Activated CD8-positive, alpha-beta memory T cell treated with anti-CD3 and anti-CD28 coated beads, Interleukin-2, amount 50 U/mL, for 24 hours (primary cell): Measurements from ENCODE around the gene VIPR2.

Source experiments
- DNase-seq: peaks from one replicate; pipeline ENCODE4 v3.0.0-alpha.2; 2020; ENCODE audit errors: extremely low read depth

Gene VIPR2

DNA sequence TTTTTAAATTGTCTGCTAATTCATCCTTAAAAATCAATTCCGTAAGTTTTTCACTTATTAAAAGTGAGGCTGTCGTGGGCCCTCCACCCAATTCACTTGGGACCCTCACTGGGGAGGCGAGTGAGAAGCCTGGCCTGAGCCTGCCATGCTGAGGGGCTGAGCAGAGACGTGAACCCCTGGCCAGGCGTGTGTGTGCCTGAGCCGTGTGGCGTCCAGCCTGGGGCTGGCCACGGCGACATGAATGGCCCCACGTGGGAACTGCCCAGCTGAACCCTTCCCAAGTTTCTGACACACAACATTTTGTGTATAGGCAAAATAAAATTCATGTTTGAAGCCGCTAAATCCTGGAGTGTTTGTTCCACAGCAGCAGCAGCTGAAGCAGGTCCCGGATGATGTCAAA, 13.0 kb upstream of the VIPR2 start:
- no peak for DNase-seq

DNA sequence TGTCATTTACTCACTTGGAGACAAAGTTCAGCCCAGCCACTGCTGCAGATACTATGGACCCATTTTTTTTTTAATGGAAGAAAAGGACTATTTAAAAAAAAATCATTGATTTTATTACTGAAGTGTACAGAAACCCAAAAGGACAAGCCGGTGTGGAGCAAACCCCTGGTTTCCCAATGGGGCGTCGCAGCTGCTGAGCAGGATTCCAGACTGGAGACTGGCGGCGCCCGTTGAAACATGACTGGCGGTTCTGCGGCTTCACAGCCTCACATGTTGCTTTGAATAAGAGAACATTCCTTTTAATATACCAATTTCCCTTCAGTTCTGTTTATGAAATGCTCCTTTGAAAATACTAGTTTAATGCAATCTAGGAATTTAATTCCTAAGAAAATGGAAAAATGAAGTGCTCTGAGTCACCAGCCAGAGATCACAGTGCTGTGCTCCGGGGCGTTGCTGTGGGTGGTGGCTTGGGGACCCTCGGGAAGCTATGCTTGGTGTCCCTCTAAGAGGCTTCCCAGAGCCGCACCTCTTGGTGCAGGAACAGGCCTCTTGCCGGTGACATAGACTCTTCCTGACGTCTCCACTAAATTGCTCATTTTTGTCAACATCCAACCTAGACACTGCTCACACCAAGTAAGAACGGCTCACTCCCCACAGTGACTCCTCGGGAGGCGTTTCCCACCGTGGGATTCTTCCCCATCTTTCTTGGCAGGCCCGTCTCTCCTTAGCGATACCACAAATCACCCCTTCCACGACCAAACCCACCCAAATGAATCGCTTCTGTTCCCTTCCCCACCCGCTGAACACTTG, 12.0 kb upstream of the VIPR2 start:
- no peak for DNase-seq

DNA sequence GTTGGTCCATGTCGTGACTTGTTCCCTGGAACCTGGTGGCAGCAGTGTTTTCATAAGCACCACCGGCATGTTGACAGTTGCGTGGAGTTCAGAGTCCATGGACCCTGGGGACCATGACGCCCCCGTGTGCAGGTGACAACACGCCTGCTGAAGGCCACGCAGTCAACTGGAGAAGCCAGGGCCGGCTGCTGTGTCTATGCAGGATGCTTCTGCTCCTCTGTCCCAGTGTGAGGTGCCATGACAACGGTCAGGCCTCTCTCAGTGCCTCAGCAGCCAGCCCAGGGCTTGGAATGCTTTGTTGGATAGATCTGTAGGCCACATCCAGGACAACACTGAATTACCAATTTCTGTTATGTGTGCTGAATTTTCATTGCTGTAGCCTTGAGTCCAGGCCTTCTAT, 10.7 kb upstream of the VIPR2 start:
- no peak for DNase-seq

DNA sequence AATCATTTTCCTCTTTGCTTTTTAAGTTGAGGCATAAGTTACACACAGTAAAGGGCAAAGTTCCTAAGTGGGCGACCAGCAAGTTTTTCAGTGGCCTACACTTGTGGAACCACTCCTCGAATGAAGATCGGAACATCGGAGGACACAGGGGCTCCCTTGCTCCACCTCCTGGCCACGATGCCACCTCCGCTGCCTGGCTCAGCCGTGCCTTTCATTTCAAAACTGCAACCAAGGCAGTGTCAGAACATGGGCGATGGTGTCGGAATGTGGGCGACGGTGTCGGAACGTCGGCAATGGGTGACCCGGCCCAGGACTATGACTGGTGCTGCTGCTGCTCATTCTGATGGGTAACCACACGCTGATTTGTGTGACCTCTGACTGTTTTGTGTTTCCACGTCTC, 9.6 kb upstream of the VIPR2 start:
- DNase-seq: no peak

DNA sequence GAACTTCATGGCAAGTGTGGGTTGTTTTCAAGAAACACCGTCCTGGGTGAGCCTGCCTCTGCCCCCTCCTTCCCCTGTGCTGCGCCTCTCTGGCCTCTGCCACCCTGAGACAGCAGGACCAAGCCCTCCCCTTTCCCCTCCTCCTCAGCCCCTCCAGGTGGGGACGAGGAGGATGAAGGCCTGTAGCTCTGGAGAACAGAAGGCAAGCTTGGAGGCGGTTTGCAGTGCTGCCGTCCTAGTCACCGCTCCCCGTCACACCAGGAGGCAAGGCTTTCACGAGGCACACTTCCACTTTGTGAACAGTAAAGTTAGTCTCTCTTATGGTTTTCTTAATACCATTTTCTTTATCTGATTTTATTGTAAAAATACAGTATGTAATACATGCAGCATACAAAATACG, 8.8 kb upstream of the VIPR2 start:
- DNase-seq: no peak

DNA sequence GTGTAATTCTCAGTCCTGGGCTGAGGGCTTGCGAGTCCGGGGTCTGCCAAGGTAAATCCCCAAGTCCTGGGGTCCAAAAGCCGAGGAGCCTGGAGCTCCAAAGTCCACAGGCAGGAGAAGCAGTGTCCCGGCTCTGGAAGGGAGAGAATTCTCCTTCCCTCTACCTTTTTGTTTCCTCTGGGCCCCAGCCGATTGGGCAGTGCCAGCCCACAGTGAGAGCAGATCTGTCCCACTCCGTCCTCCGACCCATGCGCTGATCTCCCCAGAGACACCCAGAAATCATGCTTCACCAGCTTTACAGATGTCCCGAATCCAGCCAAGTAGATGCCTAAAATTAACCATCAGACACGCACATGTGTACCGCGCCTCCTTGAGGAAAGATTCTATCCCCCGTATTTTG, 8.1 kb upstream of the VIPR2 start:
- DNase-seq: no peak

DNA sequence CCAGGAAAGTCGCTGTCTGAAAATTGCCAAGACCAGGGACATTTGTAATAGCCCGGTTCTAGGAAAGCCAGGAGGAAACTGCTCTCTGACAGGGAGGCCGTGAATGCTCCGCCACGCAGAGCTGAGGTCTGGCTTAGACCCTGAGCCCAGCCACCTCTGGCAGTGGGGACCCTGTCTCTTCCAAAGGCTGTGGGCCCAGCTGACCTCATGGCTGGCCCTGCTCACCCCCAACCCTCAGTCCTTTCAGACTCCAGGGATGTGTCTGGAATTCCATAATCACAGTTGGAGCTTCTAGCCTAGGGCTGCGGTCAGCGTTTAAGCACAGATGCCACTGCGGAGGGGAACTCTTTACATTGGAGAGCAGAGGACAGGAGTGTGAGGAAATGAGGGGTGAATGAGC, 6.6 kb upstream of the VIPR2 start:
- no peak for DNase-seq

DNA sequence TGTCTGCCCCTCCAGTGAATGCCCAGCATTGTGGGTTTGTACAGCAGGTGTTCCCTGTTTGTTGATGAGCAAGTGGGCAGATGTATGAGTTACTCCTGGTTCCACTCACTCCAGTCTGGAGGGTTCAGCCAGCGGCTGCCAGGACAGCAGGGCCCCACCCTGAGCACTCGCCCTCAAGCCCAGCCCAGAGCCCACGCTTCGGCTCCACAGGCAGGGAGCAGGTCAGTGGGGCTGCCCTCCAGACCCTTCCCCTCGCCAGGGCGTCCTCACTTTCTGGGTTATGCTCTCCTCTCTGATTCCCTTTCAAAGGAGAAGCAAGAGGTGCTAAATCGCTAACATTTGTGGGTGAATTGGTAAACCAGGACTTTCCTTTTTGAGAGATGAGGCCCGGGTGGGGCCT, 4.8 kb upstream of the VIPR2 start:
- DNase-seq: no peak

DNA sequence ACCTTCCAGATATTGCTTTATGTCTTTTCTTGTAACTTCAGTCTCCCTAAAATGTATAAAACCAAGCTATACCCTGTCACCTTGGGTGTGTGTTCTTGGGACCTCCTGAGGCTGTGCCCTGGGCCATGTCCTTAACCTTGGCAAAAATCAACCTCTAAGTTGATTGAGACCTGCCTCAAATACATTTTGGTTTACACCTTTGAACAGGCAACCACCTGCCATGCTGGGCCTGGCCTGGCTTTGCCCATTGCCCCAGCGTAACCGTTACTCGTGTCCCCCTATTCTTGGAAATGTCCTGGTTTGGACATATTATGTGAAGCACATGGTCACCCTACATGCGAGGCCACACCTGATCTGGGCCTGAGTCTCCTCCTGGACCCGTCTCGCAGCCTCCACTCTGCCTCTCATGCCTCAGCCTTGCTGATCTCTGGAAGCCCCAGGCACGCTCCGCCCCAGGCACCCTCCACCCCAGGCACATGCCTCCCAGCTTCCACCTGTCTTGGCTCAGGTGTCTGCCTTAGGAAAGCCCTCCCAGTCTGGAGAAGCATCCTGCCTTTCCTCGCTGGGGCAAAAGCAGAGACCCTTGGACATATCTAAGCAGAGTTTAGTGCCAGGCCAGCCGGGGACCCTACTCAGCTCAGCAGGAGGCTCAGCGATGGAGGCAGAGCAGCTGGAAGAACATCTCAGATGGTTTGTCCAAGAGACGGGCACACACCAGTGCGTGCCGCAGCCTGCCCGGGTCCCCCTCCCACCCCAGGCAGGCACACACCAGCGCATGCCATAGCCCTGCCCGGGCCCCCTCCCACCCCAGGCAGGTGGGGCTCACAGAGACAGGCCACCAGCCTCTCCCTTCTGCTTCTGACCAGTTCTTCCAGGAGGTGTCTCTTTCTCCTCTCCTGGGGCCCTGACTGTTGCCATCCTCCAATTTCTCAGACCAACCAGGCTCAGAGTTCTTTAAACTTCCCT, 4.0 kb upstream of the VIPR2 start:
- no peak for DNase-seq

DNA sequence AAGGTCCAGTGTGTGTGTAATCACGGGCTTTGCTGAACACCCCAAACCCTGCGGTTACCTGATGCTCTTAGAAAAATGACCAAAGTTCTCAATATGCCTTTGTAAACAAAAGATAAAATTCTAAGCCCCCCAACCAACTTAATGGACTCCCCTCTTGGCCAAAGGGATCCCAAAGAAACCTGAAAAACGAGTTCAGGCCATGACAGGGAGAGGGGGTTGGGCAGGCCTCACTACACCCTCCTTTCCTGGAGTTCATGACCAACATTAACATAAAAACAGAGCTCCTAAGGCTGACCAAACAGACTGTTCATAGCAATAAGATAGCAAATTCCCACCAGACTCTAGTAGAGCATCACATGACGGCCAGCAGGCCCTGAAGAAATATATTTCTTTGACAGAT, 3.0 kb upstream of the VIPR2 start:
- DNase-seq: no peak

DNA sequence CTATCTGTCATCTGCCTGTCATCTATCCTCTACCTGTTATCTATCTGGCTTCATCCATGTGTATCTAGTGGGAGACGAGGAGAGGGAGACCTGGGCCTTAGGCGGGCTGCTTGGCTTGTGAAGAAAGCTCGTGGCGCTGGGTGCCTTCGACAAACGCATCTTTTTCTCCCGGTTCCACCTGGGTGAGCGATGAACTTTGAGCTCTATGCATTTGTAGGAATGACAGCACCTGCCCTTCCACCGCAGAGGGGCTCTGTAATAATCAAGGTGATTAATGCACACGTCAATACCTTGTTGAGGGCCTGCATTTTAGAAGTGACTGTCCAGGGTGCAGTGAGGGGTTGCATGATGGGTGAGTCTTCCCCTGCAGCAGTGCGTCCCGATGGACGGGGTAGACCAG, 2.6 kb upstream of the VIPR2 start:
- no peak for DNase-seq

DNA sequence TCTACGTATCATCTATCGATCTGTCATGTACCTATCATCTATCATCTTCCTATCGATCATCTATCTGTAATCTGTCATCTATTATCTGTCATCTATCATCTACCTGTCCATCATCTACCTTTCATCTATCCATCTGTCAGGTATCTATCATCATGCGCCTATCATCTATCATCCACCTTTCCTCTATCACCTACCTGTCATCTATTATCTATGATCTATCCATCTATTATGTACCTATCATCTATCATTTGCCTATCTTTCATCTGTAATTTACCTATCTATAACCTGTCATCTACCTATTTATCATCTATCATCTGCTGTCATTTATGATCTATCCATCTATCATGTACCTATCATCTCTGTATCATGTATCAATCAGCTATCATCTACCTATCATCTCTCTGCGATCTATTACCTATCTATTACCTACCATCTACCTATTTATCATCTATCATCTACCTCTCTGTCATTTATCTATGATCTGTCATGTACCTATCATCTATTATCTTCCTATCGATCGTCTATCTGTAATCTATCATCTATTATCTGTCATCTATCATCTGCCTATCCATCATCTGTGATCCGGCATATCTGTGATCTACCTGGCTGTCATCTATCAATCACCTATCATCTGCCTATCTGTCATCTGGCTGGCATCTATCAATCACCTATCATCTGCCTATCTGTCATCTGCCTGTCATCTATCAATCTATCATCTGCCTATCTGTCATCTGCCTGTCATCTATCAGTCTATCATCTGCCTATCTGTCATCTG, 1.6 kb upstream of the VIPR2 start:
- DNase-seq: no peak

DNA sequence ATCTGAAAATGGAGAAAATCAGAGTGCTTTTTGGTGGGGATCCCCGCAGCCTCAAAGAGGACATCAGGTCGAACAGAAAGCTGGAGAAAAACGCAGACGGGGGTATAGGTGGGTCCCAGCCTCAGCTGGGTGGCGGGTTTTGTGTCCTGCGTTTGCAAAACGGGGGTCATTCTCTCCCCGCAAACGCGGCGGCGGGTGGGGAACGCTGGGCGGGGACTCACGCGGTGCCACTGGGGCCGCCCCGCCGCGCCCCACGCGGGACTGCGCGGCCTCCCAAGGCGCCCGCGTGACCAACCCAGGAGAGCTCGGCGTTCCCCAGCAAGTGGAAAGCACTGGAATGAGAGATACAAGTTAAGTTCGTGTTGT, 806 bp upstream of the VIPR2 start:
- DNase-seq: no peak

DNA sequence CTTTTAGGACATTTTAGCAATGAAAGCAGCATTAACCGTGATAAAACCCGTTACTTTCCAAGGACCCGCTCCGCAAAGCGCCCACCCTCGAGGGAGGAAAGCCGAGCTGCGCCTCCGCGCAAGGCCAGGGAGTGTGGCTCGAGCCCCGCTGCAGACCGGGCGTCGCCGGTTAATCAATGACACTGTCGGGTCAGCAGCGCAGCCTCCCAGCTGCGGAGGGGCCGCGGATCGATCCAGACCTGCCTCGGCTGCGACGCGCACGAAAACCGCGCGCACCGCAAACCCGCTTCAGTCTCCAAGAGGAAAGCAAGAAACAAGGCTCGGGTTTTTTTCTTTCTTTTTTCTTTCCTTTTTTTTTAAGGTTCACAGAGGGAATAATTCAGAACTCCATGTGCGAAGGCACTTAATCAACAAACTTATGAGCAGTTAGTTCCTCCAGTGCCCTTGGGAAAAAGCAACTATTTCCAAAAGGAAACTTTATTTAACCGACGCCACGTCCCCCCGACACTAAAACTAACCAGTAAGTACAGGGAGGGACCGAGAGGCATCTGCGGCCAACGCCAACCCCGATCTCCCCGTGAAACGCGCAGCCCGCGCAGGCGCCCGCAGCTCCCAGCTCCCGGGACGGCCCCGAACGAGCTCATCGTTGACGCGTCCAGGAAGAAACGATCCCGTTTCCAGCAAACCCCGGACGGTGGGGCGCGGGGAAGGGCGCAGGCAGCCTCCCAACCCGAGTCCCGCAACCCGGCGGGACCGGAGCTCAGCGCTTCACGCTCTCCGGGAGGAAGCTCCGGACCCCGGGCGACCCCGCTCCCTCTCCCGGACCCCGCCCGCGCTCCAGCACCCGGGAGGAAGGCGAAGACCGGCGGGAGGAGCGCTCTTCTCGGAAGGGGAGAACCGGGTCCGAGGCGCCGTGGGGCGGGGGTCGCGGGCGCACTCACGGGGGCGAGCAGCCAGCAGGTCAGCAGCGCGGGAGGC, 598 bp downstream of the VIPR2 start:
- no peak for DNase-seq

DNA sequence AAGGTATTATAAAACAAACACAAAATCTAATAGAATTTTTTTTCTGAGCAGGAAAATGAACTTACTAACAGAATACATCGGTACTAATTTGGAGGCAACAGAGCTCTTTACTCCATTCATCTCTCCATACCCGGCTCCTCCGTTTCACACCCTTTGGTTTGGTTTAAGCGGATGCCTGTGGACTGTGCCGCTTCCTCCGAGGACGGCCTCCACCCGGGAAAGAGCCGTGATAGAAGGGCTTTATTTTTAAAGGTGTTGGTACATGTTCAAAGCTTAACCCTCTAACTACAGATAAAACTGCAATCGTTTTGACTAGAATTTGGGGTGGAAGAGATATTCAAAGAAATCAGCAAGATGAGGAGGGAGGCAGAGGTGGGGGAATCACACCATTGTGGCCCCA, 1.9 kb downstream of the VIPR2 start:
- DNase-seq: no peak

DNA sequence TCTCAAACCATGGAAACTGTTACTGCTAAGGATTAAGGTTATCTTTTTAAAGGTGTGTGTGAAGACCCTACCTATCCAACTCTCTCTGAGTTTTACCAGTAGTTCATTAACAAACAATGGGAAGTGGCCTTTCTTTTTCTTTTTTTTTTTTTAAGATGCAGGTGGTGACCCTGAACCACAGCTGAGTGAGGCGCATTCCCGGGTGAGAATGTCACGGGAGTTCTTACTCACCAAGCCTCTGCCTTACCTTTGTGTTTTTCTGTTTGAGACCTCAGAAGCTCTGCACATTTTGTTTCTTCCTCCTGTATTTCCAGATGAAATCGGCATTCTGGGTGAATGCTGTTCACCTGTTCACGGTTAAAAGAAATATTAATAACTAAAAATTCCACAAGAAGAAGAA, 2.5 kb downstream of the VIPR2 start:
- no peak for DNase-seq

DNA sequence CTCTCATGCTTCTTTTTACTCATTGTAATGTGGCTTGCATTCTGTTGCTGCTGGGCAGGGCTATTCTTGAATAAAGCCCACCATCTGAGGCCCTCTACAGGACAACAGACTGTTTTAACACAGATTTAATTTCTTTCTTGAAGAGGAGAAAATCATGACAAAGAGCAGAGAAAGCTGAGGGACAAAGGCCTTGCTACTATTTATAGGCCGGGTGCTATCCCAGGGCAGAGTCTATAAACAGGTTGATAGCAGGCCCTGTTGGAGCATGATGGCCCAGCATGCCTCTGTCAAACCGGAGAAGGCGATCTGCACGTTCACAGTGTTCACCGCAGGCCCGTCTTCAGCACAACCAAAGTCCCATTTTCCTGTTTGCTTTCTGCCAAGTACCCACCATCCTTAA, 3.0 kb downstream of the VIPR2 start:
- no peak for DNase-seq

DNA sequence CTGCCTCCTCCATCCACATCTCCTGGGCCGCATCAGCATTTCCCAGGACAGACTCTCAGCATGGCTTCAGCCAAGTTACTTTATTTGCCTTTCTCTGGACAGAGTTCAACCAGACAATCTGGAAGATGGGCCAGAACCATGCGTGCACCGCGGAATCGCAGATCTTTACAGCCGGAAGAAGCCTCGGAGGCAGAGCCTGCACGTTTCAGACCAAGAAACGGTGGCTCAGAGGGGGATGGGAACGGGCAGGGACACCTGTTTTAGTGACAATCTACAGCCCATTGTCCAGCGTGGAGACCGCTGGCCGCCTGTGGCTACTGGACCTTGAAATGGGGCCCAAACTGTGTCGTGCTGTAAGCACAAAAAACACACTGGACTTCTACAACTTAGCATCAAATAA, 3.5 kb downstream of the VIPR2 start:
- no peak for DNase-seq

DNA sequence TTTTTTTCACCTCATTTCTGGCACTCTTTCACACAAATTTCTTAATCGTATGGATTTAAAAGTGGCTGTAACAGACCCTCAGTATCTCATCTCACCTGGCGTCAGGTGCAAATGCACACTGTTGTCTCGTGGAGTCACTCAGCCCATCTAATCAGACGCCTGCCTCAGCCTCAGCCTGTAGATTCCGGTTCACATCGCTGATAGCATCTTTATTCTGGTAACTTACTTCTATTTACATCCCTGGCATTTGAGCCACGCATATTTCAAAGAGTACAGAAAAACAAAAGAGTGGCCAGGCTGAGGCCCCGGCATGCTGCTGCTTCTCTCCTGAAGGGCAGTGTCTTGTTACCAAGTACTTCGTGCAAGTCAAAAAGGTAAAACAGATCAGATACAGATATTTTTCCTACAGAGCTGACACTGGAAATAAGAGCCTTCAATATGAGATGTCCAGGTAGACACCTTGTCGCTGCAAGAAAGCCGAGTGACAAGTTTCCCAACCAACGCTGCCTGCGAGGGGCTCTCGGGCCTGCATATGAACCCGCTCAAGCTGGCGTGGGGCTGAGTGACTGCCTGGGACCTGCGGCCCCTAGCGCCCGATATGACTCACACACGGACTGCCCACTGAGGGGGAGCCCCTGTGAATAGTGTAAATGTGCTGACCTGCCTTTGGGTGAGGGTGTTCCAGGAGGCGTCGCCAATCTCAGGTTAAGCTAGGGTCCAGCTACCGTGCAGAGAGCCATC, 4.3 kb downstream of the VIPR2 start:
- DNase-seq: no peak

DNA sequence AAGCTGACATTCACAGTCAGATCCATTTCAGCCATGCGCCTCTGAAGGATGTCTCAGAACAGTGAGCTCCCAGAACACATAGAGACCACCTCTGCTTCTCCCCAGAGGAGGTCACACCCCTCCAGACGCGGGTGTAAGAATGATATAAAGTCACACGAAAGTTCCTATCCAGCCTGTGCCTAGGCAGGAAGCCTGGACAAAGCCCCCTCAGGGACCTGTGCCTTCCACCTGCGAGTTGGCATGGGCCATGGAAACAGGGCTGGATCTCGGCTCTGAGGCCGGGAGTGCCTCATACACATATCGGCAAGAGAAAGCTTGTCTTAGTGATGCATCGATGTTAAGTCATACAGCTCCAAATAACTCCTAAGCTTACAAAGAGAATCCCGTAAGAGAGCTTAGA, 5.0 kb downstream of the VIPR2 start:
- no peak for DNase-seq

DNA sequence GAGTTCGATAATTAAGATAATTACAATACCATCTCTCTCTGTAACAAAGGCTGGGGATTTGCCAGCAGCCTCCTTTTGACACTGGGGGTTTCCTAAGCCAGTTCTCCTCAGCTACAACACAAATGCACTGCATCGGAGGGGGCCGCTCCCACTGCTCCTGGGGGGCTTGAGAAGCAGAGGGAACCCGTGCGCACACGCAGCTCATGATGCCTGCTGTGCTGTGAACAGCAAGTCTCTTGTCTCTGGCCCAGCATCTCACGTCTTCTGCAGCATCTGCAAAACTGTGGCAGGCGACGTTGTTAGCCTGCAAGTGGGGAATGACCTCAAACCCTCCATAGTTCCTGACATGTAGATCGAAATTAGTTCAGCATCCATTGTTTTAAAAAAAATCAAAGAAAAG, 5.5 kb downstream of the VIPR2 start:
- DNase-seq: no peak
